Memory B cell (primary cell): Measurements from ENCODE around the gene GTF2A1.

Experiments used
- ATAC-seq: fragments of 150-1000 bp; cut with Tn5 transposase; 2 replicates; pipeline ENCODE4 v1.10.0; 2021; ENCODE audit warnings: low read depth, mild to moderate bottlenecking, moderate library complexity
- DNase-seq, 2 donors: peaks; one replicate each; pipeline ENCODE4 v3.0.0; 2022; ENCODE audit warnings: low spot score in 2 of 2
- H3K27ac Mint-ChIP-seq: one replicate; pipeline ENCODE4 v1.8.0; 2022; ENCODE audit warnings: mild to moderate bottlenecking, moderate library complexity, mixed read lengths
- H3K27me3 Mint-ChIP-seq: one replicate; pipeline ENCODE4 v1.8.0; 2022; ENCODE audit warnings: mixed read lengths
- H3K36me3 Mint-ChIP-seq: one replicate; pipeline ENCODE4 v1.8.0; 2022; ENCODE audit warnings: mild to moderate bottlenecking, mixed read lengths
- H3K4me1 Mint-ChIP-seq: one replicate; pipeline ENCODE4 v1.8.0; 2022; ENCODE audit warnings: mixed read lengths
- H3K4me3 Mint-ChIP-seq: one replicate; pipeline ENCODE4 v1.8.0; 2022; ENCODE audit warnings: mild to moderate bottlenecking, moderate library complexity, mixed read lengths
- H3K9me3 Mint-ChIP-seq: one replicate; pipeline ENCODE4 v1.8.0; 2022; ENCODE audit warnings: mixed read lengths

The GTF2A1 gene

DNA sequence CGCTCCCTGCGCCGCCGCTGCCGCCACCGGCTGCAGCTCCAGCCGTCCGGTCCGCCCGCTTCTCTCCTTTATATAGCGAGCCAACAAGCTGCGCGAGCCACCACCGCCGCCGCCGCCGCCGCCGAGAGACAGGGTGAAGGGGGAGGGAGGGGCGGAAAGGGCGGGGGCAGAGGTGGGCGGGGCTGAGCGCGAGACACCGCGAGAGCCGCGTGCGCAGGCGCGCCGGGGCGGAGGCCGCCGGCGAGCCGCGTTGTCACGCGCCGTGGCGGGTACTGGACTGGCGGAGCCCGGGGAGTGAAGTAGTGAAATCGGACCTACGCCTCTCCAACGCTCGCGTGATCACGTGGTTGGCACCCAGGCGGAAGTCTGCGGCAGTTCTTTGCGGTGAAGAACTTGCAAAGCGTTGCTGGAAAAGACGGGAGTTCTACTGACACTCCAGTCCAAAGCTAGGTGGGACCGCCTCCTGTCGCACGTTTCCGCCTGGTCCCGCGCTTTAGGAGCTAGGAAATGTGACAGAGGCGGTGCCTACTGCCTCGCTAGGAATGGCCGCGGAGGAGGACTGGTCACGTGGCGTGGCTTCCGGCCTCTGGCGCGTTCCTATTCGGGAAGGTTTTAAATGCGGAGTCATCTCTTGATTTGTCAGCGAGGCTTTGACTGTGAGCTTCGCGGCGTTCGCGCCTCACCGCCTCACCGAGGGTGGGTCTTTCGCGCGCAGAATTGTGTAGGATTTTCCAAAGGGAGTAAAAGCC is at the start of gene GTF2A1:
Gene GTF2A1, minus strand, starts transcription at position 130 of the 749 bp plus-strand sequence. CDS start 441 bp downstream, outside the sequence.
- peaks cover 6% of the 10 kb centered on the region for H3K4me1 Mint-ChIP-seq
- no peaks in the 10 kb centered on the region for H3K9me3 Mint-ChIP-seq
- no peaks in the 10 kb centered on the region for H3K27me3 Mint-ChIP-seq

DNA sequence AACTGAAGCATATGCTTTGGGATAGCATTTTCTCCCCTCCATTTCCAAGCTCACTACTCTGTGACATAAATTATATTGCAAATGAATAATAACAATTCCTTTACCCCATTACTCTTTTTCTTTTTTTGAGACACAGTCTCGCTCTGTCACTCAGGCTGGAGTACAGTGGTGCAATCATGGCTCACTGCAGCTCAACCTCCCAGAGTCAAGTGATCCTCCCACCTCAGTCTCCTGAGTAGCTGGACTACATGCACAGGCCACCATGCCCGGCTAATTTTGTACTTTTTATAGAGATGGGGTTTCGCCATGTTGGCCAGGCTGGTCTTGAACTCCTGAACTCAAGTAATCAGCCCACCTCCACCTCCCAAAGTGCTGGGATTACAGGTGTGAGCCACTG is 49.2 kb upstream of the GTF2A1 start:
- ATAC-seq (no peak), DNase-seq (no peak)
- Mint-ChIP-seq H3K36me3 (no peaks in the 10 kb centered on the region), H3K27me3 (peaks cover 11% of the 10 kb centered on the region), H3K9me3 (no peaks in the 10 kb centered on the region), H3K4me1 (no peaks in the 10 kb centered on the region), H3K4me3 (no peak overlapping the region), H3K27ac (no peak overlapping the region)

More for the DNA sequence above, at the start of gene GTF2A1:
- Mint-ChIP-seq H3K36me3 (peaks cover 2% of the 10 kb centered on the region), H3K4me3 (peak within 1 kb of the TSS; percentile 95), H3K27ac (peak within 1 kb of the TSS; percentile 99)
- ATAC-seq = peak; percentile 70
- peak; percentile 97 for DNase-seq

DNA sequence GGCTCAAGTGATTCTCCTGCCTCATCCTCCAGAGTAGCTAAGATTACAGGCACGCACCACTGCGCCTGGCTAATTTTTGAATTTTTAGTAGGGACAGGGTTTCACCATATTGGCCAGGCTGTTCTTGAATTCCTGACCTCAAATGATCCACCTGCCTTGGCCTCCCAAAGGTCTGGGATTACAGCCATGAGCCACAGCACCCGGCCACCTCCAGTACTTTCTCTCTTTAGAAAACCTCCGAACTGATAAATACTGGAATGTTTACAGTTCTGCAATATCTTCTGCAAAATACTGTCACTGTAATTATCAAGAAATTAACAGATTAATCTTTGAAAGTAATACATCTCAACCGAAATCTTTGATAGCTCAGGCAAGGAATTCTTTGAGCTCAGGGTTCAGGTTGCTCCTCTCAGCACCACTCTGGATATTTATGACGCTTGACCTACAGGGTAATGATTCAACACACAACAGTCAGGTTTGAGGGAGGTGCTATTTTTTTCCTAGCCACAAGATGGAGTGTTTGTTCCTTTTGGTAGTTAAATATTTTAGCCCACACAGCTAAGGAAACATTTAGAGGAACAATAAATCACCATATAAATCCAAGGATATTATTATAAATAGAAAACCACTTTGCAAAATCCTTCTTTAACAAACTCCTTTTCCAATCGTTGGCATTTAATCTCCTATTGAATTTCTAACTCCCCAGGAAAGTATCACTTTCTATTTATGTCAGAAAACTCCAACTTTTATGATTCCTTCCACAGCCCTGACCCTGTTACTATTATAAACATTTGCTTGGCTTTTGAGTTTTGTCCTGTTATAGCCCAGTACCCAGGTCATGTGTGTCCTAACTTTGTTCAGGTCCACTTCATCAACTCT is 48.6 kb upstream of the GTF2A1 start:
- H3K4me3 Mint-ChIP-seq = no peak overlapping the region
- no peak overlapping the region for H3K27ac Mint-ChIP-seq
- no peaks in the 10 kb centered on the region for H3K36me3 Mint-ChIP-seq
- H3K4me1 Mint-ChIP-seq = no peaks in the 10 kb centered on the region
- H3K27me3 Mint-ChIP-seq = peaks cover 10% of the 10 kb centered on the region
- ATAC-seq (peak; percentile 56), DNase-seq (peak in 1 of 2 donors; percentile 16)
- no peaks in the 10 kb centered on the region for H3K9me3 Mint-ChIP-seq

DNA sequence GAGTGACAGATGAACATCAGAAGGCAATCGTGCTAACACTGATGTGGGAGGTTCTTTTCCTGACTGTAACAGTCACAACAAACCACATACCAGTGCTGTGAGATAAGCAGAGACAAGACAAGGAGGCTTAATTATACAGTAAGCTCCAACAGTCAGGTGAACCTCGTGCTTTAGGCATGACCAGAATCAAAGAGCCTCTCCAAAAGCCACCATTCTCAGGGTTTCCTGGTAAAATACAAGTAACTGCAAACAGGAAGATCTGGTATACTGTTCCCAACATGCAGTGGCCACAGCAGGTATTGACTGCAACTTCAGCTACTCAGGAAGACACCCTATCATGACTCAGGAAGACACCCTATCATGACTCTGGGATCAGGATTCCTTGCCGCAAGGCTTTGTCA is 47.3 kb upstream of the GTF2A1 start:
- DNase-seq (no peak), ATAC-seq (no peak)
- H3K36me3 Mint-ChIP-seq = no peaks in the 10 kb centered on the region
- H3K9me3 Mint-ChIP-seq = no peaks in the 10 kb centered on the region
- no peaks in the 10 kb centered on the region for H3K4me1 Mint-ChIP-seq
- no peak overlapping the region for H3K4me3 Mint-ChIP-seq
- peaks cover 9% of the 10 kb centered on the region for H3K27me3 Mint-ChIP-seq
- H3K27ac Mint-ChIP-seq = no peak overlapping the region

DNA sequence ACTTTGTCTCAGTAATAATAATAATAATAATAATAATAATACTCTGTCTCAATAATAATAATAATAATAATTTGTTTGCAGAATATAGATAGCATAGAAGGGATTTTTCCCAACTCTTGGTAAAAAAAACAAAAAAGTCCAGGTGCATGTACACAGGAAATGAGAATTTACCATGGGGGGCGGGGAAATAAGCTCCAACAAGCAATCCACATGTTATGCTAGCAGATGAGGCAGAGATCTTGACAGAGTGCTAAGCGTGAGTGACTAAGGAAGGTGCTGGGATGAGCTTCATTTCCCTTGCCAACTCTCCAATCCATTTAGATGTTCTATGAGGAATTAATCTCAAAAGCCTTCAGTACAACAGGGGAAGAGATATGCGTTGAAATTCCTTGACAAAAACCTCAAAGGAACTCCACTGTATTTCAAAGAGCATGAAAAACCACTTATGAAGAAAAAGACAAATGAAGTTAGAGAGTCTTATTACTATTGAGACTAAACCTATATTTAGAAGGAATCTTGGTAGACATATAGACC is 44.9 kb upstream of the GTF2A1 start:
- Mint-ChIP-seq H3K27me3 (peaks cover 11% of the 10 kb centered on the region), H3K36me3 (no peaks in the 10 kb centered on the region), H3K4me1 (no peaks in the 10 kb centered on the region), H3K4me3 (no peak overlapping the region), H3K27ac (no peak overlapping the region), H3K9me3 (no peaks in the 10 kb centered on the region)
- ATAC-seq = no peak
- no peak for DNase-seq

DNA sequence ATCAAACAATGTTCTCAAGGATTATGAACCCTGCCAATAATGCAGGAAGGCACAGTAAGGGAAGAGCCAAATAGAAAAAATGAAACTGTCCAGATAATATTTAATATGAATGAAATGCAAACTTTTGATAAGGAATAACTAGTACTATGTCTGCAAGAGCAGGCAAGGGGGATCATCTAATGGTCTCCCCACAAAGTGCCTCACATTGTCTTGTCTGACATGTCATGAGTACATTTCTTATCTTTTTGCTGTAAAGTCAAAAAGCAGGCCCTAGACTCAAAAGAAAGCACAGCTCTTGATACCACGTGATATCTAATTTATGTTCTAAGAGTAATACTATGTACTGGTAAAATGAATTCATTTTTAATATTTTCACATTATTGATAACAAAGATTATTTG is 43.9 kb upstream of the GTF2A1 start:
- ATAC-seq = no peak
- H3K27ac Mint-ChIP-seq = no peak overlapping the region
- H3K27me3 Mint-ChIP-seq = peaks cover 14% of the 10 kb centered on the region
- no peak for DNase-seq
- H3K9me3 Mint-ChIP-seq = no peaks in the 10 kb centered on the region
- H3K36me3 Mint-ChIP-seq = no peaks in the 10 kb centered on the region
- H3K4me3 Mint-ChIP-seq = no peak overlapping the region
- no peaks in the 10 kb centered on the region for H3K4me1 Mint-ChIP-seq

DNA sequence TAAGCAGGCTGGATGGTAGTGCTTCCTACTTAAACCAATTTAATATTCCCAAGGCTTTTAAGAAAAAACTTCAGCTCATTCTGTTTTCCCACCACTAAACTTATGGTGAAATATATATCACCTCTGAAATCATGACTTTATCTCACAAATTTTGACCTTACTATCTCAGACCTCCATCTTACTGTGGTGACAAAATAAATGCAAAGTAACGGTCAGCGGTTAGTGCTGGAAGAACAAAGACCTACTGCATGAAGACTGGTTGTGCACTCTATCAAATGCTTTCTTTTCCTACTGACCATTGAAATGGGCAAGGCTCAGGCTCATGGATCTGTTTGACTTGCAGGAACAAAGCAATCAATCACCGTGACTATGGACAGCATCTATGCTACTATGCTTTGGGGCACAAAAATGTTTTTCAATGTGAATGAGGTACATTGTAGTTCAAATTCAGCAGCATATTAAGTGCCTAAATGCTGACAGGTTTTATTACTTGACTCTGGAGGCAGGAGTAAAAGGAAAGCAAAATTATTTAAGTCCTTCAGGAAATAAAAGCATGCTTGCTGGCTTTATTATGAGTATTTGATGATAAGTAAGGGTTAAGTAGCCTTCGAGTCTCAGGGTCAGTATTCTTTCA is 43.1 kb upstream of the GTF2A1 start:
- Mint-ChIP-seq H3K27me3 (peaks cover 15% of the 10 kb centered on the region), H3K27ac (no peak overlapping the region), H3K4me3 (no peak overlapping the region), H3K9me3 (no peaks in the 10 kb centered on the region), H3K36me3 (no peaks in the 10 kb centered on the region), H3K4me1 (no peaks in the 10 kb centered on the region)
- DNase-seq (no peak), ATAC-seq (no peak)

DNA sequence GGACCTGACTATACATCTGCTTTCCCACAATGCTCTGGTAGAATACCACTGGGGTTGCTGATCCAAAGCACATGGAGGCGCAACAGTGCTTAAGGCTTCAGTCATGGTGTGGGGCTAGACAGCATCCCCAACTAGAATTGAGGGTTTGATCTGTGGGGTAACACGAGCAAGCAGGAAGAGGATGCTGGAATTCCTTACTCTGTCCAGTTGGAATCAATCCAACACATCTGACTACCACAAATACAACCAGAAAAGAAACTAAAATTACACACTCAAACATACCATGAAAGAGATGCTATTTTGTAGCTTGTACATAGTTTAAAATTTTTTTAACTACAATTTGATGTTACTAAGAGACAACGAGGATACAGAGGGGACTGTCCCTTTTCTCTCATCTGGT is 40.4 kb upstream of the GTF2A1 start:
- Mint-ChIP-seq H3K27me3 (peaks cover 13% of the 10 kb centered on the region), H3K4me1 (peaks cover 6% of the 10 kb centered on the region)
- ATAC-seq = no peak

DNA sequence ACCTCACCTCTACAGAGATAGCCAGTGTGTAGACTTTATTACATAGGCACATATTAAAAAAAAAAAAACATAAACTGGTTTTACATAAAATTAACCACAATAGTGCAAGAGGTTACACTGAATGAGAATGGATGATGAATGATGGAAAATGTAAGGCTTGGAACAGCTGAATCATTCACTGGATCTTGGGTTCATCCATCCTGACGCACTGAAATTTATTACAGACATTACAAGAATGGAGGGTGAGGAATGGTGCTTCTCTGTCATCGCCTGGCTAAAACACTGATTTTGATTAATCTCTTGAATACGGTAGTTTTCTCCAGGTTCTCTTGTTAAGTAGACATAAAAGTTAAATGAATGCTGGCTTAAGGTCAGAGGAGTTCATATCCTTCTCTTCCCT is 40.0 kb upstream of the GTF2A1 start:
- H3K9me3 Mint-ChIP-seq = no peaks in the 10 kb centered on the region
- H3K36me3 Mint-ChIP-seq = no peaks in the 10 kb centered on the region
- H3K4me3 Mint-ChIP-seq = no peak overlapping the region
- DNase-seq (no peak), ATAC-seq (no peak)
- H3K4me1 Mint-ChIP-seq = peaks cover 8% of the 10 kb centered on the region
- no peak overlapping the region for H3K27ac Mint-ChIP-seq
- peaks cover 13% of the 10 kb centered on the region for H3K27me3 Mint-ChIP-seq

More for the DNA sequence above, 40.4 kb upstream of the GTF2A1 start:
- Mint-ChIP-seq H3K4me3 (no peak overlapping the region), H3K9me3 (no peaks in the 10 kb centered on the region), H3K36me3 (no peaks in the 10 kb centered on the region), H3K27ac (no peak overlapping the region)
- DNase-seq = no peak

DNA sequence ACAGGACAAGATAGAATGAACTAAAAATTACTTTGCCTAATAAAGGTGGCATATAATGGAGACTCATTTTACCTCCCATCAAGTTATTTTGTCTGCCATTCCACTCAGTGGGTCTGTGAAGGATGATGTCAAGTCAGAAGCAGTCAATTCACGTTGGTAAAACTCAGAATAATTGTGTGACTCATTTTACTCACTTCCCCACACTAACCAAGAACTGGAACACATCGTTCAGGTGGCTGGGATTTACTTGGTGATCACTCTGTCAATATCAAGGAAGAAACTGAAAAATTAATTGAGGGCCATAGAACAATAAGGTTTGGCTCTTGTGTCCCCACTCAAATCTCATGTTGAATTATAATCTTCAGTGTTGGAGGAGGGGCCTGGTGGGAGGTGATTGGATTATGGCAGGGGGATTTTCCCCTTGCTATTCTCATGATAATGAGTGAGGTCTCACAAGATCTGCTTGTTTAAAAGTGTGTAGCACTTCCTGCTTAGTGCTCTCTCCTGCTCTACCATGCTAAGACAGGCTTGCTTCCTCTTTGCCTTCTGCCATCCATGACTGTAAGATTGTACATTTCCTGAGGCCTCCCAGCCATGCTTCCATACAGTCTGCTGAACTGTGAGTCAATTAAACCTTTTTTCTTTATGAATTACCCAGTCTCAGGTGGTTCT is 35.7 kb upstream of the GTF2A1 start:
- Mint-ChIP-seq H3K27ac (no peak overlapping the region), H3K4me1 (peaks cover 9% of the 10 kb centered on the region), H3K27me3 (peaks cover 9% of the 10 kb centered on the region), H3K9me3 (no peaks in the 10 kb centered on the region), H3K36me3 (no peaks in the 10 kb centered on the region), H3K4me3 (no peak overlapping the region)
- DNase-seq = no peak
- peak; percentile 75 for ATAC-seq

DNA sequence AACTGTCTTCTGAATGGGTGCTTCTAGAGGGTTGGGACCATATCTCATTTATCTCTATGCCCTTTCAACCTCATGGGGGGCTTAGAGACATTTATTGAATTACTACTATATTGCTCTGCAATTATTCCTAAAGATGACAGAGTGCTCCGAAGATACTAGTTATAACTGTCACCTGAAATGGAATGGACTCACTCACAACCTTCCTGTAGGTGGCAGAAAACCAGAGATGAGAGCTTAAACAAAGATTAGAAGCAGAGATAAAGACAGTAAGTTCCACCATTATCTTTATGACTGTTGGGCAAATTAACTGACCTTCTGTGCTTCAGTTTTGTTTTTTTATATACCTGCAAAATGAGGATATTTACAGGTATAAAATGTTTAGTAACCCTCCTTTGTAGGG is 31.5 kb upstream of the GTF2A1 start:
- DNase-seq (no peak), ATAC-seq (no peak)
- H3K4me3 Mint-ChIP-seq = no peak overlapping the region
- H3K36me3 Mint-ChIP-seq = no peaks in the 10 kb centered on the region
- H3K4me1 Mint-ChIP-seq = peaks cover 9% of the 10 kb centered on the region
- no peak overlapping the region for H3K27ac Mint-ChIP-seq
- peaks cover 3% of the 10 kb centered on the region for H3K27me3 Mint-ChIP-seq
- H3K9me3 Mint-ChIP-seq = no peaks in the 10 kb centered on the region

DNA sequence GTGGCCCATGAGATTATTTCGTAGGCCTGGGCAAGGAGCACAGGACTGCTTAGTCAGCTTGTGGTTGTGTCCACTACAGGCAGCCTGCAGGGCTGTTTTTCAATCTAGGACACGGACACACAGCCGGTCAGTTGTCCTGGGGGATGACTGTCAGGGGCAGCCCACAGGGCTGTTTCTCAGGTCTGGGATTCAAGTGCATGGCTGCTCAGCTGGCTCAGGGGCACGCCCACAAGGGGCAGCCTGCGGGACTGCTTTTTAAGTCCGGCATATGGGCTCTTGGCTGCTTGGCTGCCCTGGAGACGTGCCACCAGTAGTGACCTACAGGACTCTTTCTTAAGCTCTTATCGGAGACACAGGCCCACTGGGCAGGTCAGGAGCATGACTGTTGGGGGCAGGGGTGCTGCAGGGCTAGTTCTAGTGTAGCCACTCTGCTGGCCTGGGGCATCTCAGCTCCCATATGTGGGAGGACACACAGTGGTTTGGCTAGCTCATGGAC is 26.6 kb upstream of the GTF2A1 start:
- Mint-ChIP-seq H3K27me3 (peaks cover 2% of the 10 kb centered on the region), H3K4me1 (no peaks in the 10 kb centered on the region), H3K27ac (no peak overlapping the region), H3K4me3 (no peak overlapping the region), H3K36me3 (peaks cover 2% of the 10 kb centered on the region), H3K9me3 (peaks cover 9% of the 10 kb centered on the region)
- DNase-seq = no peak
- ATAC-seq = no peak

DNA sequence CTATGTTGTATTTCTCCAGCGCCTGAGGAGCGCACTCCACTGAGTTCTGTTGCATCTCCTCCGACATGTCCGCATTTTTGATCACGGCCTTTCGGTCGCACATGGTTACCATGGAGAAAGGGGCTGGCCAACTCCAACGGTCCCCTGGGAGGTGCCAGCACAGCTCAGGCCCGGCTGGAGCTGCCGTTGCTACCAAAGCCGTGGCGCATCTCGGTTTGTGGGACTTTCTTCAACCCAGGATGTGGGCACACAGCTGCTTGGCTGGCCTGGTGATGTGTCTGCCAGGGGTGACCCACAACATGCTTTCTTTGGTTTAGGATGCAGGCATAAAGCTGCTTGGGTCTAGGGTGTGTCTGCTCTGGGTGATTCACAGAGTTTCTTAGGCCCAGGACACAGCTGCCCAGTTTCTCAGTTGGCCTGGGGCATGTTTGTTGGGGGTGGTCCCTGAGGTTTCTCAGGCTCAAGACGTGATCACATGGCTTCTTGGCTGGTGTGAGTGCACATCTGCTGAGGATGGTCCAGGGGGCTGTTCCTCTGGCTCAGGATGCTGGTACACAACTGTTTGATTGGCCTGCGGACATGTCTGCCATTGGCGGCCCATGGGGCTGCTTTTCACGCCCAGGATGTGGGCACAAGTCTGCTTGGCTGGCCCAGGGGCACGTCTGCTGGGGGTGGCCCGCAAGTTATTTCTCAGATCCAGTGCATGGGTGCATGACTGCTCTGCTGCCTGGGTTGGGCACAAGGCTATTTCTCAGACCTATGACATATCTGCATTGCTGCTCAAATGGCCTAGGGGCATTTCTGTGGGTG is 25.9 kb upstream of the GTF2A1 start:
- DNase-seq = no peak
- H3K27me3 Mint-ChIP-seq = peaks cover 2% of the 10 kb centered on the region
- no peaks in the 10 kb centered on the region for H3K4me1 Mint-ChIP-seq
- H3K4me3 Mint-ChIP-seq = no peak overlapping the region
- peaks cover 9% of the 10 kb centered on the region for H3K9me3 Mint-ChIP-seq
- no peak overlapping the region for H3K27ac Mint-ChIP-seq
- peaks cover 2% of the 10 kb centered on the region for H3K36me3 Mint-ChIP-seq
- no peak for ATAC-seq
